ENCODE data around the gene FBXL17.

Gene FBXL17

GRCh38 chr5:108061941-108062340 lies 320.0 kb downstream of the FBXL17 start:
- Mint-ChIP-seq H3K4me3 (no peak overlapping the region), H3K27me3 (ENCODE audit: low read depth) (no peaks in the 10 kb centered on the region), H3K36me3 (ENCODE audit: low read depth) (no peaks in the 10 kb centered on the region), H3K4me1 (ENCODE audit: low read depth) (no peaks in the 10 kb centered on the region), H3K9me3 (no peaks in the 10 kb centered on the region), H3K27ac (no peak overlapping the region)

- H3K36me3 Mint-ChIP-seq (ENCODE audit: low read depth) = no peaks in the 10 kb centered on the region
- no peaks in the 10 kb centered on the region for H3K9me3 Mint-ChIP-seq
- H3K27ac Mint-ChIP-seq = no peak overlapping the region
- H3K4me3 Mint-ChIP-seq = no peak overlapping the region
- no peaks in the 10 kb centered on the region for H3K4me1 Mint-ChIP-seq (ENCODE audit: low read depth)
- no peaks in the 10 kb centered on the region for H3K27me3 Mint-ChIP-seq (ENCODE audit: low read depth)
Measured at GRCh38 chr5:108060340-108060739, 321.6 kb downstream of the FBXL17 start.

- Mint-ChIP-seq H3K4me1 (ENCODE audit: low read depth) (no peaks in the 10 kb centered on the region), H3K27ac (no peak overlapping the region), H3K4me3 (no peak overlapping the region), H3K9me3 (no peaks in the 10 kb centered on the region), H3K36me3 (ENCODE audit: low read depth) (no peaks in the 10 kb centered on the region), H3K27me3 (ENCODE audit: low read depth) (no peaks in the 10 kb centered on the region)
Measured at GRCh38 chr5:108059334-108059733, 322.6 kb downstream of the FBXL17 start.

- no peak overlapping the region for H3K27ac Mint-ChIP-seq
- H3K4me1 Mint-ChIP-seq (ENCODE audit: low read depth) = no peaks in the 10 kb centered on the region
- H3K36me3 Mint-ChIP-seq (ENCODE audit: low read depth) = no peaks in the 10 kb centered on the region
- no peak overlapping the region for H3K4me3 Mint-ChIP-seq
- no peaks in the 10 kb centered on the region for H3K27me3 Mint-ChIP-seq (ENCODE audit: low read depth)
- peaks cover 14% of the 10 kb centered on the region for H3K9me3 Mint-ChIP-seq
Measured at GRCh38 chr5:108054349-108054748, 327.5 kb downstream of the FBXL17 start.

- H3K27me3 Mint-ChIP-seq (ENCODE audit: low read depth) = no peaks in the 10 kb centered on the region
- H3K9me3 Mint-ChIP-seq = peaks cover 26% of the 10 kb centered on the region
- no peaks in the 10 kb centered on the region for H3K4me1 Mint-ChIP-seq (ENCODE audit: low read depth)
- H3K36me3 Mint-ChIP-seq (ENCODE audit: low read depth) = no peaks in the 10 kb centered on the region
- no peak overlapping the region for H3K27ac Mint-ChIP-seq
- H3K4me3 Mint-ChIP-seq = no peak overlapping the region
Measured at GRCh38 chr5:108046955-108047670, 334.8 kb downstream of the FBXL17 start.

- Mint-ChIP-seq H3K27me3 (ENCODE audit: low read depth) (no peaks in the 10 kb centered on the region), H3K27ac (no peak overlapping the region), H3K4me1 (ENCODE audit: low read depth) (no peaks in the 10 kb centered on the region), H3K9me3 (peaks cover 3% of the 10 kb centered on the region), H3K36me3 (ENCODE audit: low read depth) (no peaks in the 10 kb centered on the region), H3K4me3 (no peak overlapping the region)
Measured at GRCh38 chr5:108036482-108036881, 345.4 kb downstream of the FBXL17 start.

GRCh38 chr5:108028883-108029282 lies 353.0 kb downstream of the FBXL17 start:
- Mint-ChIP-seq H3K9me3 (no peaks in the 10 kb centered on the region), H3K27ac (no peak overlapping the region), H3K4me3 (no peak overlapping the region), H3K36me3 (ENCODE audit: low read depth) (no peaks in the 10 kb centered on the region), H3K27me3 (ENCODE audit: low read depth) (no peaks in the 10 kb centered on the region), H3K4me1 (ENCODE audit: low read depth) (no peaks in the 10 kb centered on the region)

- no peaks in the 10 kb centered on the region for H3K9me3 Mint-ChIP-seq
- no peaks in the 10 kb centered on the region for H3K4me1 Mint-ChIP-seq (ENCODE audit: low read depth)
- no peaks in the 10 kb centered on the region for H3K36me3 Mint-ChIP-seq (ENCODE audit: low read depth)
- H3K27me3 Mint-ChIP-seq (ENCODE audit: low read depth) = no peaks in the 10 kb centered on the region
- no peak overlapping the region for H3K27ac Mint-ChIP-seq
- H3K4me3 Mint-ChIP-seq = no peak overlapping the region
Measured at GRCh38 chr5:108028412-108028811, 353.5 kb downstream of the FBXL17 start.

- Mint-ChIP-seq H3K4me1 (ENCODE audit: low read depth) (no peaks in the 10 kb centered on the region), H3K27me3 (ENCODE audit: low read depth) (no peaks in the 10 kb centered on the region), H3K4me3 (no peak overlapping the region), H3K9me3 (no peaks in the 10 kb centered on the region), H3K36me3 (ENCODE audit: low read depth) (no peaks in the 10 kb centered on the region), H3K27ac (no peak overlapping the region)
Measured at GRCh38 chr5:108025957-108026356, 355.9 kb downstream of the FBXL17 start.

GRCh38 chr5:108024986-108025385 lies 356.9 kb downstream of the FBXL17 start:
- Mint-ChIP-seq H3K9me3 (no peaks in the 10 kb centered on the region), H3K4me1 (ENCODE audit: low read depth) (no peaks in the 10 kb centered on the region), H3K36me3 (ENCODE audit: low read depth) (no peaks in the 10 kb centered on the region), H3K27ac (no peak overlapping the region), H3K4me3 (no peak overlapping the region), H3K27me3 (ENCODE audit: low read depth) (no peaks in the 10 kb centered on the region)

- Mint-ChIP-seq H3K4me1 (ENCODE audit: low read depth) (no peaks in the 10 kb centered on the region), H3K4me3 (no peak overlapping the region), H3K27me3 (ENCODE audit: low read depth) (no peaks in the 10 kb centered on the region), H3K9me3 (no peaks in the 10 kb centered on the region), H3K27ac (no peak overlapping the region), H3K36me3 (ENCODE audit: low read depth) (peaks cover 3% of the 10 kb centered on the region)
Measured at GRCh38 chr5:108016101-108016500, 365.8 kb downstream of the FBXL17 start.

- no peaks in the 10 kb centered on the region for H3K27me3 Mint-ChIP-seq (ENCODE audit: low read depth)
- H3K4me3 Mint-ChIP-seq = no peak overlapping the region
- H3K36me3 Mint-ChIP-seq (ENCODE audit: low read depth) = no peaks in the 10 kb centered on the region
- no peaks in the 10 kb centered on the region for H3K9me3 Mint-ChIP-seq
- H3K4me1 Mint-ChIP-seq (ENCODE audit: low read depth) = peaks cover 9% of the 10 kb centered on the region
- no peak overlapping the region for H3K27ac Mint-ChIP-seq
Measured at GRCh38 chr5:108006791-108007190, 375.1 kb downstream of the FBXL17 start.

- peaks cover 9% of the 10 kb centered on the region for H3K4me1 Mint-ChIP-seq (ENCODE audit: low read depth)
- H3K9me3 Mint-ChIP-seq = no peaks in the 10 kb centered on the region
- H3K27me3 Mint-ChIP-seq (ENCODE audit: low read depth) = no peaks in the 10 kb centered on the region
- H3K4me3 Mint-ChIP-seq = peak overlapping the region; percentile 45
- H3K27ac Mint-ChIP-seq = peak overlapping the region; percentile 32
- H3K36me3 Mint-ChIP-seq (ENCODE audit: low read depth) = no peaks in the 10 kb centered on the region
Measured at GRCh38 chr5:108003178-108003577, 378.7 kb downstream of the FBXL17 start.

GRCh38 chr5:108001222-108001621 lies 380.7 kb downstream of the FBXL17 start:
- H3K27ac Mint-ChIP-seq = no peak overlapping the region

GRCh38 chr5:107997338-107997980 lies 384.4 kb downstream of the FBXL17 start:
- Mint-ChIP-seq H3K27me3 (ENCODE audit: low read depth) (no peaks in the 10 kb centered on the region), H3K4me1 (ENCODE audit: low read depth) (peaks cover 2% of the 10 kb centered on the region), H3K9me3 (no peaks in the 10 kb centered on the region), H3K27ac (no peak overlapping the region), H3K4me3 (no peak overlapping the region), H3K36me3 (ENCODE audit: low read depth) (no peaks in the 10 kb centered on the region)

More at GRCh38 chr5:108001222-108001621, 380.7 kb downstream of the FBXL17 start:
- peaks cover 11% of the 10 kb centered on the region for H3K4me1 Mint-ChIP-seq (ENCODE audit: low read depth)
- H3K36me3 Mint-ChIP-seq (ENCODE audit: low read depth) = no peaks in the 10 kb centered on the region
- H3K9me3 Mint-ChIP-seq = no peaks in the 10 kb centered on the region
- H3K4me3 Mint-ChIP-seq = no peak overlapping the region
- H3K27me3 Mint-ChIP-seq (ENCODE audit: low read depth) = no peaks in the 10 kb centered on the region

All from T-helper 1 cell treated with Interleukin-12 subunit alpha and Interleukin-12 subunit beta and Interleukin-4 antibody, amounts not matched to agents 30 μg/mL and 1 μg/mL, for 36 hours (primary cell).